BE2C (cell line): ENCODE data around the gene FANCC.

ENCODE experiments used
- DNase-seq: peaks from one replicate; pipeline ENCODE4 v3.0.0-alpha.2; 2020
- H3K27me3 ChIP-seq: fragments of 250-450 bp; sonication (Bioruptor Pico); 2 replicates; pipeline ENCODE4 v1.5.1; 2020; ENCODE audit warnings: mild to moderate bottlenecking
- H3K36me3 ChIP-seq: fragments of 250-450 bp; sonication (Bioruptor Pico); 2 replicates; pipeline ENCODE4 v1.5.1; 2020; ENCODE audit warnings: mild to moderate bottlenecking
- H3K4me1 ChIP-seq: fragments of 250-450 bp; sonication (Bioruptor Pico); 2 replicates; pipeline ENCODE4 v1.5.1; 2020
- H3K4me3 ChIP-seq: 2 replicates; pipeline ENCODE4 v1.5.1; 2011; ENCODE audit warnings: low read depth, low read length
- H3K9me3 ChIP-seq: fragments of 250-450 bp; sonication (Bioruptor Pico); 2 replicates; pipeline ENCODE4 v1.5.1; 2020
- TF ChIP-seq, protein P1 (sequence below): IDR thresholded peaks from 2 replicates; pipeline ENCODE4 v1.5.1; 2012; ENCODE audit warnings: mild to moderate bottlenecking, low read depth, low read length

FANCC gene

DNA sequence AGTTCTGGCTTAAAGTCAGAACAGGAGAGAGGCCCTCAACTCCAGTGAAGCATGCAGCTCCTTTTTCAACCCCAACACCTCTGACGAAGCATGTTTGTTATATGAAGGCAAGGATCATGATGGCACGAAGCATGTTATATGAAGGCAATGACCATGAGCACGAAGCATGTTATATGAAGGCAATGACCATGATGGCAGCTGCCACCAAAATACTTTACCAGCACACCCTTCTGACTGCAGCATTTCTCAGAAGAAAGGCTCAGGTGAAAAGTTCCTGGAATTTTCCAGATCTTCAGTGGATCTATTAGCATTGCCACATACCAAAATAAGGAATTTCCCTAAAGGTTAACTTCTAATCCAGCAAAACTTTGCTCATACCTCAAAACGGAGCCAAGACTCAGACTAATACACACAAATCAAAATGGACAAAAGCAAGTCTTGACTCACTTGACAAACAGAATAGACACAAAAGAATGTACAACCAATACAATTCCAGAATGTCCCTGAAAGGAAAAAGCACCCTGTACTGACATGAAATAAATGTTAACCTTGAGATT, 217.4 kb downstream of the FANCC start:
- Histone ChIP-seq H3K27me3 (no peaks in the 10 kb centered on the region), H3K4me3 (no peak overlapping the region), H3K4me1 (peaks cover 62% of the 10 kb centered on the region), H3K36me3 (peaks cover 76% of the 10 kb centered on the region), H3K9me3 (no peaks in the 10 kb centered on the region)
- TF ChIP-seq, protein P1, sequence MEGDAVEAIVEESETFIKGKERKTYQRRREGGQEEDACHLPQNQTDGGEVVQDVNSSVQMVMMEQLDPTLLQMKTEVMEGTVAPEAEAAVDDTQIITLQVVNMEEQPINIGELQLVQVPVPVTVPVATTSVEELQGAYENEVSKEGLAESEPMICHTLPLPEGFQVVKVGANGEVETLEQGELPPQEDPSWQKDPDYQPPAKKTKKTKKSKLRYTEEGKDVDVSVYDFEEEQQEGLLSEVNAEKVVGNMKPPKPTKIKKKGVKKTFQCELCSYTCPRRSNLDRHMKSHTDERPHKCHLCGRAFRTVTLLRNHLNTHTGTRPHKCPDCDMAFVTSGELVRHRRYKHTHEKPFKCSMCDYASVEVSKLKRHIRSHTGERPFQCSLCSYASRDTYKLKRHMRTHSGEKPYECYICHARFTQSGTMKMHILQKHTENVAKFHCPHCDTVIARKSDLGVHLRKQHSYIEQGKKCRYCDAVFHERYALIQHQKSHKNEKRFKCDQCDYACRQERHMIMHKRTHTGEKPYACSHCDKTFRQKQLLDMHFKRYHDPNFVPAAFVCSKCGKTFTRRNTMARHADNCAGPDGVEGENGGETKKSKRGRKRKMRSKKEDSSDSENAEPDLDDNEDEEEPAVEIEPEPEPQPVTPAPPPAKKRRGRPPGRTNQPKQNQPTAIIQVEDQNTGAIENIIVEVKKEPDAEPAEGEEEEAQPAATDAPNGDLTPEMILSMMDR, result no peak
- DNase-seq, result no peak

DNA sequence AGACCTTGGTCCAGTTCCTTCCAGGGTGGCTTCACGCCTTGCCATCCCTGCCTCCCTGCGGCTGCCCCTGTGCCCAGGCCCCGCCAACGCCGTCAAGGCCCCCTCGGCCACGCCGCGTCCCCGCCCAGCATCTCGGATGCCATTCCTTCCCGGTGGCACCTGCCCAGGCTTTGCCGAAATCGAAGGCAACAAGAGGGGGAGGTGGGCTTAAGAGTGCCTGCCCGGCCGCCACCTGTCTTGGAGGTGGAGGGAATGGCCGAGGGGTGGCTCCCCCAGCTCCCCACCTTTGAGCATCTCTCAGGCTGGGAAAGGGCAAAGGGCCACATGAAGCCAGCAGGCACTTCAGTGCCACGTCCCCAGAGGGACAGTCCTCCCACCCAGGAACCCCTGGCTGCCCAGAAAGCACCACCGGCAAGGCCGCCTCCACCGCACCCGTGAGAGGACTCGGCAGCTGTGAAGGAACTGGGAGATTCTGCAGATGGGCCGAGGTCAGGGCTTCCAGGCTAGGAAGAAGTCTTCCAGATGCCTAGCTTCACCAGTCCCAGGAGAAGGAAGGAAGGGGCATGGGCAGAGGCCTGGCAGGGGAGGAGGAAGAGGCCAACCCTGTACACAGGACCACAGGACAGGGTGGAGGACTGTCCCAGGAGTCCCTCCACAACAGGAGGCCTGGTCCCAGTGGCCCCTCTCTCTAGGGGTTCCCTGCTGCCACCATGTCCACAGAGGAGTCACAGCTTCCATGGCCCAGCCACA, 218.0 kb downstream of the FANCC start:
- Histone ChIP-seq H3K27me3 (no peaks in the 10 kb centered on the region), H3K4me3 (no peak overlapping the region), H3K9me3 (no peaks in the 10 kb centered on the region), H3K4me1 (peaks cover 61% of the 10 kb centered on the region), H3K36me3 (peaks cover 70% of the 10 kb centered on the region)
- DNase-seq, result no peak
- TF ChIP-seq, protein P1, result no peak

DNA sequence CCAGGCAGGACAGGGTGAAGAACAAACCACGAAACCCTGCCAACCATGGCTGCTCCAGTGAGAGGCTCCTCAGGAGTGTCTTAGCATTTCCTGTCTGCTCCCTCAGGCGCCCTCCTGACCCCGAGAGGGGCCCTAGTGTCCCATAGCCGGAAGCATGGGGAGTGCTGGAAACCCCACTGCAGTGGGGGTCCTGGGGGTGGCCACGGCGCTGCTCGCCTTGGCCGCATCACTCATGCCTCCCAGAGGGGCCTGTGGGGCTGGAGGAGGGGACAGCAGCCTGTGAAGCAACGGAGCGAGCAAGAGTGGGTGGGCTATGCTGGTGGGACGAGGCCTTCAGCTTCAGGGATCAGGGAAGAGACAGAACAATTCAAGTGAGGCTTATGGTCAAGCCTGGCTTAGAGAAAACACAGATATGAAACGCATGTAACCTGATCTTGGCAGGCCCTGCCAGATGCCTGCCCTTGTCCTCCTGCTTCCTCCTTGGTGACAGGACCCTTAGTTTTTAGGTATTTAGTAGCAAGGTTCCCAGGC, 219.1 kb downstream of the FANCC start:
- Histone ChIP-seq H3K4me1 (peaks cover 51% of the 10 kb centered on the region), H3K36me3 (peaks cover 63% of the 10 kb centered on the region), H3K4me3 (no peak overlapping the region), H3K9me3 (no peaks in the 10 kb centered on the region), H3K27me3 (no peaks in the 10 kb centered on the region)
- DNase-seq, result no peak
- TF ChIP-seq, protein P1, result no peak

DNA sequence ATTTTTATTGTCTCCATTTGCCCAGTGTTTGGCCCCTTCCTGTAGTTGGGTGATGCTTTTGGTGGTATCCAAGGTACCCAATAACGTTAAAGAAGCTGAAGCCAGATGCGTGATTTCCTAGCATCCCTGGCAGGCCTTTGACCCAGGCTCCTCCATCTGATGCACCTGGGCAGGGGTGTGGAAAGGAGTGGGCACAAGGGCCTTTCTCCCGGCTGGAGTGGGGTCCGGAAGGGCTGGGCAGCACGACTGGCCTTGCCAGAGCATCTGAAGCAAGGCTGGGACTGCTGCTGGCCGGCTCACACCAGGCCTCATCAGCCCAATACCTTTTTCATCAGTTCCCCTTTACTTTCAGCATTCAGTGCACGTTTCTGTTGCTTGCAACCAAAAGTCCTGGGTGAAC, 220.2 kb downstream of the FANCC start:
- H3K4me1 ChIP-seq, result peaks cover 51% of the 10 kb centered on the region

DNA sequence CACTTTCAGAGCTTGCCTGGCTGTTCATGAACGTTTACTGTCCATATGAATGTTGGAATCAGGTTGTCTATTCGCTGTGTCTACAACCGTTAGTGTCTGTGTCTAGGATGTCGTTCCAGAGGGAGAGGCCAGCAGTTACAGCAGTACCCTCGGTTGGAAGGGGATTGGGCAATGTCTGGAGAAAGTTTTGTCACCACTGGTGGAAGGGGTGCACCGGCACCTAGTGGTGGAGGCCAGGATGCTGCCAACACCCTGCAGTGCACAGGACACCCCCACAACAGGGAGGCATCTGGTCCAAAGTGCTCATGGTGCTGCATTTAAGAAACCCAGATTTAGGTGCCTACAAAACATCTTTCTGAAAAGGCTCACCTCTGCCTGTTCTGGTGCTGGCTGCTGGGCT, 220.7 kb downstream of the FANCC start:
- Histone ChIP-seq H3K4me1 (peaks cover 51% of the 10 kb centered on the region), H3K4me3 (no peak overlapping the region), H3K27me3 (no peaks in the 10 kb centered on the region), H3K36me3 (peaks cover 57% of the 10 kb centered on the region), H3K9me3 (no peaks in the 10 kb centered on the region)
- no peak for DNase-seq
- TF ChIP-seq, protein P1, result peak; percentile 0; the same call in 1 of the 2 replicates

More for the DNA sequence above, 220.2 kb downstream of the FANCC start:
- no peak for DNase-seq
- Histone ChIP-seq H3K27me3 (no peaks in the 10 kb centered on the region), H3K36me3 (peaks cover 62% of the 10 kb centered on the region), H3K9me3 (no peaks in the 10 kb centered on the region), H3K4me3 (no peak overlapping the region)
- TF ChIP-seq, protein P1, result no peak

DNA sequence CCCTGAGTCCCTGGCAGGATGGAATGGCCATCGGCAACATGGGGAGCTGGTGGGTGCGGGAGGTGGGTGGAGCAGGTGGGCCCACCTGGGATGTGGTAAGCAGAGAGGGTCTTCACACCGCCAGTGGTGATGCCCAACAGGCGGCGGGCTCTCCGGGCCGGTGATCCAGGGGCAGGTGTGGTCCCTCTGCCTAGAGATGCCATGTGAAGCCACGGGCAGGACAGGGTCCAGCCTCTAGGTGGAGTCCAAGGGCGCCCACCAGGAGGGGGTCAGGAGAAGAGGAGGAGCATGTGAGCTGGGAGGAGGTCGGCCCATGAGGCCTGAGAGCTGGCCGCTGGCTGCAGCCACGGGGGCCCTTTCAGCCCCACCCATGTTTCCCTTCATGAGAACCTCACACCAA, 221.1 kb downstream of the FANCC start:
- Histone ChIP-seq H3K9me3 (no peaks in the 10 kb centered on the region), H3K36me3 (peaks cover 58% of the 10 kb centered on the region), H3K4me1 (peaks cover 52% of the 10 kb centered on the region), H3K27me3 (no peaks in the 10 kb centered on the region), H3K4me3 (no peak overlapping the region)
- DNase-seq, result no peak
- TF ChIP-seq, protein P1, result peak; percentile 9
